ENCODE data around the gene TRPC4AP. TPM values are rescaled to one million over a fixed set of nuclear protein-coding genes. Genes with fewer than 3 reads are reported as not detected.

The TRPC4AP gene
- total and polyA plus RNA-seq, 10 of the 15 experiments (the other 5 are each of a cell fraction or from before 2014, with no cell fraction given): 1.1 to 61.7 (median 41.2) TPM

GRCh38 chr20:35065181-35065580, 27.4 kb downstream of the TRPC4AP start (continued):
- no peak for TF ChIP-seq PAX5 (IDR thresholded peaks at IDR 0.05; ENCODE audit: borderline replicate concordance, low read depth, low read length)
- TF ChIP-seq ZBED1 (IDR thresholded peaks at IDR 0.05; ENCODE audit: borderline replicate concordance): no peak

- Histone ChIP-seq H3K79me2 (ENCODE audit: control insufficient read depth, insufficient read depth, low read length) (peaks cover 20% of the 10 kb centered on the region), H3K4me2 (ENCODE audit: control insufficient read depth, insufficient read depth) (no peak overlapping the region), H3K36me3 (ENCODE audit: control insufficient read depth in 2 of 2, insufficient read depth in 2 of 2, low read length in 1 of 2) (no peaks in the 10 kb centered on the region; a peak in 1 of 4 replicates), H2AFZ (ENCODE audit: control insufficient read depth, low read depth, low read length) (no peak overlapping the region), H3K4me1 (ENCODE audit: control insufficient read depth, insufficient read depth, low read length) (peaks cover 8% of the 10 kb centered on the region; the same call in 1 of the 2 replicates), H3K9ac (ENCODE audit: control insufficient read depth, insufficient read depth, low read length) (no peak overlapping the region), H3K9me3 (replicated peaks; ENCODE audit: control insufficient read depth, insufficient read depth, low read length) (no peaks in the 10 kb centered on the region), H3K27me3 (replicated peaks in 1 of 2; ENCODE audit: control insufficient read depth in 2 of 2, insufficient read depth in 2 of 2, low read length in 1 of 2) (no peaks in the 10 kb centered on the region), H3K4me3 (no peak overlapping the region), H3K27ac (ENCODE audit: control insufficient read depth, insufficient read depth) (no peak overlapping the region), H4K20me1 (ENCODE audit: control insufficient read depth, insufficient read depth) (no peaks in the 10 kb centered on the region)
- ChIA-PET CTCF (no interaction called here), SMC1A (ENCODE audit: uncharacterized antibody, unreplicated experiment) (interaction anchor here (1.4 to 2.3 kb wide), 2 partner anchors 20 to 28 kb away, joined by 4 to 7 read pairs; no protein-coding TSS in a partner anchor), RAD21 (ENCODE audit: unreplicated experiment) (no interaction called here), POLR2A (no interaction called here)
- WGBS (ENCODE audit: insufficient coverage, insufficient replicate concordance, low lambda C conversion rate, missing lambda C conversion rate): 100% methylated on average over 3 of the region's 3 CpGs
- in situ Hi-C loops (cut with MboI) (no loop called here), intact Hi-C loops (cut with micrococcal nuclease; ENCODE audit: unreplicated experiment) (no loop called here)
- DNase-seq (ENCODE audit: low read depth, low spot score) (no peak), ATAC-seq (no peak), FAIRE-seq (no peak)
- BruUV-seq (replicated peaks): no TSS peak
- TF ChIP-seq HDAC6 (IDR thresholded peaks at IDR 0.05; ENCODE audit: unreplicated experiment) (no peak), YBX1 (IDR thresholded peaks at IDR 0.05) (no peak), POLR2A (IDR thresholded peaks at IDR 0.05; ENCODE audit: low read depth, low read length) (no peak), IKZF2 (IDR thresholded peaks at IDR 0.05) (no peak), TAF1 (IDR thresholded peaks at IDR 0.05; ENCODE audit: borderline replicate concordance, low read depth, low read length) (no peak), PAX8 (IDR thresholded peaks at IDR 0.05) (no peak), CHD4 (IDR thresholded peaks at IDR 0.05) (no peak), ASH2L (IDR thresholded peaks at IDR 0.05; ENCODE audit: borderline replicate concordance, low read depth) (no peak), ZBTB33 (IDR thresholded peaks at IDR 0.05) (no peak), ZNF384 (IDR thresholded peaks at IDR 0.05; ENCODE audit: borderline replicate concordance, low read depth, low read length) (no peak), SUPT20H (IDR thresholded peaks at IDR 0.05; ENCODE audit: borderline replicate concordance, control insufficient read depth, low read depth, low read length) (no peak)
- TF ChIP-seq, protein P1, sequence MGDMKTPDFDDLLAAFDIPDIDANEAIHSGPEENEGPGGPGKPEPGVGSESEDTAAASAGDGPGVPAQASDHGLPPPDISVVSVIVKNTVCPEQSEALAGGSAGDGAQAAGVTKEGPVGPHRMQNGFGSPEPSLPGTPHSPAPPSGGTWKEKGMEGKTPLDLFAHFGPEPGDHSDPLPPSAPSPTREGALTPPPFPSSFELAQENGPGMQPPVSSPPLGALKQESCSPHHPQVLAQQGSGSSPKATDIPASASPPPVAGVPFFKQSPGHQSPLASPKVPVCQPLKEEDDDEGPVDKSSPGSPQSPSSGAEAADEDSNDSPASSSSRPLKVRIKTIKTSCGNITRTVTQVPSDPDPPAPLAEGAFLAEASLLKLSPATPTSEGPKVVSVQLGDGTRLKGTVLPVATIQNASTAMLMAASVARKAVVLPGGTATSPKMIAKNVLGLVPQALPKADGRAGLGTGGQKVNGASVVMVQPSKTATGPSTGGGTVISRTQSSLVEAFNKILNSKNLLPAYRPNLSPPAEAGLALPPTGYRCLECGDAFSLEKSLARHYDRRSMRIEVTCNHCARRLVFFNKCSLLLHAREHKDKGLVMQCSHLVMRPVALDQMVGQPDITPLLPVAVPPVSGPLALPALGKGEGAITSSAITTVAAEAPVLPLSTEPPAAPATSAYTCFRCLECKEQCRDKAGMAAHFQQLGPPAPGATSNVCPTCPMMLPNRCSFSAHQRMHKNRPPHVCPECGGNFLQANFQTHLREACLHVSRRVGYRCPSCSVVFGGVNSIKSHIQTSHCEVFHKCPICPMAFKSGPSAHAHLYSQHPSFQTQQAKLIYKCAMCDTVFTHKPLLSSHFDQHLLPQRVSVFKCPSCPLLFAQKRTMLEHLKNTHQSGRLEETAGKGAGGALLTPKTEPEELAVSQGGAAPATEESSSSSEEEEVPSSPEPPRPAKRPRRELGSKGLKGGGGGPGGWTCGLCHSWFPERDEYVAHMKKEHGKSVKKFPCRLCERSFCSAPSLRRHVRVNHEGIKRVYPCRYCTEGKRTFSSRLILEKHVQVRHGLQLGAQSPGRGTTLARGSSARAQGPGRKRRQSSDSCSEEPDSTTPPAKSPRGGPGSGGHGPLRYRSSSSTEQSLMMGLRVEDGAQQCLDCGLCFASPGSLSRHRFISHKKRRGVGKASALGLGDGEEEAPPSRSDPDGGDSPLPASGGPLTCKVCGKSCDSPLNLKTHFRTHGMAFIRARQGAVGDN (IDR thresholded peaks at IDR 0.05): no peak
- TF ChIP-seq, protein P2, sequence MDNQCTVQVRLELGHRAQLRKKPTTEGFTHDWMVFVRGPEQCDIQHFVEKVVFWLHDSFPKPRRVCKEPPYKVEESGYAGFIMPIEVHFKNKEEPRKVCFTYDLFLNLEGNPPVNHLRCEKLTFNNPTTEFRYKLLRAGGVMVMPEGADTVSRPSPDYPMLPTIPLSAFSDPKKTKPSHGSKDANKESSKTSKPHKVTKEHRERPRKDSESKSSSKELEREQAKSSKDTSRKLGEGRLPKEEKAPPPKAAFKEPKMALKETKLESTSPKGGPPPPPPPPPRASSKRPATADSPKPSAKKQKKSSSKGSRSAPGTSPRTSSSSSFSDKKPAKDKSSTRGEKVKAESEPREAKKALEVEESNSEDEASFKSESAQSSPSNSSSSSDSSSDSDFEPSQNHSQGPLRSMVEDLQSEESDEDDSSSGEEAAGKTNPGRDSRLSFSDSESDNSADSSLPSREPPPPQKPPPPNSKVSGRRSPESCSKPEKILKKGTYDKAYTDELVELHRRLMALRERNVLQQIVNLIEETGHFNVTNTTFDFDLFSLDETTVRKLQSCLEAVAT (IDR thresholded peaks at IDR 0.05): no peak
These were observed 29.4 kb downstream of the TRPC4AP start for GRCh38 chr20:35063168-35063567.

All from GM12878 (cell line).